HepG2 (cell line): Measurements from ENCODE around the gene DDIAS. TPM values are rescaled to one million over a fixed set of nuclear protein-coding genes. Genes with fewer than 3 reads are reported as not detected.

Source experiments
- ATAC-seq: fragments of 200-7000 bp; cut with Tn5 transposase; 3 replicates; pipeline ENCODE4 v1.9.1; 2020; ENCODE audit warnings: mild to moderate bottlenecking, moderate library complexity
- BruUV-seq: library from RNA; stranded (reverse); fragments of 400-500 nt; replicated peaks from 2 replicates; lab custom pipeline; 2021; lab: Mats Ljungman, UMichigan
- CTCF ChIA-PET: fragments of 300-600 bp; formaldehyde crosslinking; extraction: SDS; loops from one replicate; lab custom pipeline; 2021; ENCODE audit warnings: low total read pairs, inconsistent platforms, low intra/inter-chr PET ratio; lab: Yijun Ruan, JAX
- POLR2A ChIA-PET: fragments of 350-600 bp; sonication (Branson Sonifier 250); formaldehyde crosslinking; loops from one replicate; lab custom pipeline; 2020; ENCODE audit warnings: antibody characterized with exemption, inconsistent platforms; lab: Yijun Ruan, JAX
- DNase-seq: peaks from one replicate; pipeline ENCODE4 v3.0.0-alpha.2; 2015; ENCODE audit warnings: low spot score
- FAIRE-seq: peaks from 3 replicates; lab custom pipeline; 2011; peaks lifted over from hg19 to GRCh38; lab: Jason Lieb, UNC
- H2AFZ ChIP-seq: one replicate; pipeline ENCODE4 v1.6.1; 2011; ENCODE audit warnings: low read length, inconsistent platforms
- H3K27ac ChIP-seq: fragments of 300-600 bp; 3 replicates; pipeline ENCODE4 v1.8.0; 2011; ENCODE audit warnings: mixed run types, mild to moderate bottlenecking, mixed read lengths, low read length, inconsistent platforms; ENCODE audit not compliant: insufficient read depth; ENCODE audit errors: extremely low read length
- H3K27me3 ChIP-seq, 2 experiments: fragments of 200-600 bp in 1 of 2; 2 replicates in 1 of 2; 3 replicates in 1 of 2; pipeline versions ENCODE4 v1.6.0 to v1.8.0; 2011; ENCODE audit warnings: low read length in 2 of 2, mild to moderate bottlenecking in 2 of 2, moderate library complexity in 2 of 2, inconsistent platforms in 1 of 2; ENCODE audit not compliant: insufficient read depth in 2 of 2, control insufficient read depth in 1 of 2
- H3K36me3 ChIP-seq, 2 experiments: fragments of 200-600 bp in 1 of 2; replicated peaks in 1 of 2; 2 replicates in 1 of 2; 3 replicates in 1 of 2; pipeline versions ENCODE4 v1.5.1 to v1.8.0; 2011; ENCODE audit warnings: low read length in 2 of 2, inconsistent platforms in 1 of 2; ENCODE audit not compliant: insufficient read depth in 2 of 2, control insufficient read depth in 1 of 2
- H3K4me1 ChIP-seq: 2 replicates; pipeline ENCODE4 v1.5.1; 2012; ENCODE audit warnings: low read length, inconsistent platforms; ENCODE audit not compliant: insufficient read depth
- H3K4me2 ChIP-seq: 2 replicates; pipeline ENCODE4 v1.6.0; 2011; ENCODE audit warnings: low read depth, low read length, inconsistent platforms
- H3K4me3 ChIP-seq, 3 experiments: fragments of 200-600 bp in 1 of 3; sonication (generic), shearing (Covaris generic) in 1 of 3; replicated peaks in 1 of 3; 2 replicates each; pipeline ENCODE4 v1.5.1; 2011 to 2016; ENCODE audit warnings: low read length in 3 of 3, inconsistent platforms in 2 of 3, low read depth in 2 of 3, mild to moderate bottlenecking in 2 of 3, control low read depth in 1 of 3, mixed read lengths in 1 of 3; ENCODE audit not compliant: insufficient read depth in 1 of 3
- H3K79me2 ChIP-seq: one replicate; pipeline ENCODE4 v1.6.1; 2011; ENCODE audit warnings: low read length, inconsistent platforms; ENCODE audit not compliant: insufficient read depth
- H3K9ac ChIP-seq: 2 replicates; pipeline ENCODE4 v1.6.0; 2011; ENCODE audit warnings: mild to moderate bottlenecking, low read depth, low read length, inconsistent platforms; ENCODE audit not compliant: insufficient read depth
- H3K9me3 ChIP-seq: 2 replicates; pipeline ENCODE4 v1.5.1; 2012; ENCODE audit warnings: mild to moderate bottlenecking, low read length
- H4K20me1 ChIP-seq: 2 replicates; pipeline ENCODE4 v1.6.0; 2011; ENCODE audit warnings: inconsistent platforms, mild to moderate bottlenecking, low read length, moderate library complexity; ENCODE audit not compliant: insufficient read depth
- HES4 ChIP-seq: sonication (generic); formaldehyde crosslinking; IDR thresholded peaks from 2 replicates; pipeline ENCODE4 v1.9.0; 2021; ENCODE audit warnings: mild to moderate bottlenecking, missing genetic modification reagents, borderline replicate concordance
- JUND ChIP-seq: sonication (generic); formaldehyde crosslinking; IDR thresholded peaks from 2 replicates; pipeline ENCODE4 v1.8.0; 2022; ENCODE audit warnings: mild to moderate bottlenecking, missing genetic modification reagents
- NRL ChIP-seq: sonication (generic); formaldehyde crosslinking; IDR thresholded peaks from 2 replicates; pipeline ENCODE4 v1.5.0; 2020; ENCODE audit warnings: missing genetic modification reagents, mild to moderate bottlenecking, moderate library complexity, borderline replicate concordance
- ZBTB7B ChIP-seq: sonication (generic); formaldehyde crosslinking; IDR thresholded peaks from 2 replicates; pipeline ENCODE4 v1.4.0; 2020; ENCODE audit warnings: missing genetic modification reagents
- ZNF263 ChIP-seq: sonication (generic); formaldehyde crosslinking; IDR thresholded peaks from 2 replicates; pipeline ENCODE4 v1.4.0; 2020; ENCODE audit warnings: missing genetic modification reagents
- ZNF431 ChIP-seq: sonication (generic); formaldehyde crosslinking; IDR thresholded peaks from 2 replicates; pipeline ENCODE4 v1.9.0; 2022; ENCODE audit warnings: missing genetic modification reagents, low read depth, mild to moderate bottlenecking, borderline replicate concordance
- ZNF451 ChIP-seq: sonication (generic); formaldehyde crosslinking; IDR thresholded peaks from 2 replicates; pipeline ENCODE4 v1.5.0; 2020; ENCODE audit warnings: mild to moderate bottlenecking, missing genetic modification reagents
- ZNF670 ChIP-seq: sonication (generic); formaldehyde crosslinking; IDR thresholded peaks from 2 replicates; pipeline ENCODE4 v1.8.0; 2022; ENCODE audit warnings: mild to moderate bottlenecking, missing genetic modification reagents, borderline replicate concordance
- ZNF776 ChIP-seq: sonication (generic); formaldehyde crosslinking; IDR thresholded peaks from 2 replicates; pipeline ENCODE4 v1.4.0; 2020; ENCODE audit warnings: mild to moderate bottlenecking, missing genetic modification reagents
- ZNF816 ChIP-seq: sonication (generic); formaldehyde crosslinking; IDR thresholded peaks from 2 replicates; pipeline ENCODE4 v1.8.0; 2022; ENCODE audit warnings: missing genetic modification reagents, mild to moderate bottlenecking, borderline replicate concordance
- ZSCAN29 ChIP-seq: sonication (generic); formaldehyde crosslinking; conservative IDR thresholded peaks from 2 replicates; pipeline ENCODE4 v1.4.0; 2020; ENCODE audit warnings: mild to moderate bottlenecking, missing genetic modification reagents
- WGBS: methylation state at CpG from one replicate; pipeline ENCODE4 v1.1.6; 2017; ENCODE audit warnings: low lambda C conversion rate; 5-methylcytosine and 5-hydroxymethylcytosine counted together
- in situ Hi-C: cut with HindIII; loops from 2 replicates; pipeline ENCODE4 v1.10.0; 2017; ENCODE audit warnings: low pct_unique_long_range_greater_than_20kb; ENCODE audit not compliant: extremely low pct_ligation_motif_present
- intact Hi-C: fragments of 100-400 bp; cut with micrococcal nuclease; formaldehyde crosslinking; loops from one replicate; pipeline ENCODE4 v1.10.0; 2022; ENCODE audit not compliant: unreplicated experiment
- polyA plus RNA-seq, 8 experiments: library from polyadenylated mRNA; depleted of rRNA in 3 of 8; stranded (reverse) in 7 of 8; unstranded in 1 of 8; fragments of >200 nt; fragmentation: Illumina TruSeq in 4 of 8; extraction: Trizol in 4 of 8; gene quantifications; 2 replicates each; pipeline versions ENCODE4 v1.2.1 to v1.2.3, GENCODE V29; 2011 to 2016; ENCODE audit warnings: low read depth in 4 of 8, missing spikeins in 1 of 8, mixed read lengths in 1 of 8; ENCODE audit not compliant: insufficient read depth in 1 of 8
- total RNA-seq, 5 experiments: library from RNA; depleted of rRNA; stranded (reverse); fragments of >200 nt; fragmentation: Illumina TruSeq; extraction: Trizol; gene quantifications; 2 replicates each; pipeline ENCODE4 v1.2.3, GENCODE V29; 2016; ENCODE audit warnings: low read depth in 1 of 5
- TF ChIP-seq, protein P1 (sequence below): IDR thresholded peaks from 2 replicates; pipeline ENCODE4 v1.6.1; 2016
- TF ChIP-seq, protein P2 (sequence below): IDR thresholded peaks from 2 replicates; pipeline ENCODE4 v1.6.1; 2016

DDIAS gene
- total and polyA plus RNA-seq, 2 of the 13 experiments (the other 11 are each of a cell fraction or from before 2014, with no cell fraction given), result 3.5 to 13.0 TPM

DNA sequence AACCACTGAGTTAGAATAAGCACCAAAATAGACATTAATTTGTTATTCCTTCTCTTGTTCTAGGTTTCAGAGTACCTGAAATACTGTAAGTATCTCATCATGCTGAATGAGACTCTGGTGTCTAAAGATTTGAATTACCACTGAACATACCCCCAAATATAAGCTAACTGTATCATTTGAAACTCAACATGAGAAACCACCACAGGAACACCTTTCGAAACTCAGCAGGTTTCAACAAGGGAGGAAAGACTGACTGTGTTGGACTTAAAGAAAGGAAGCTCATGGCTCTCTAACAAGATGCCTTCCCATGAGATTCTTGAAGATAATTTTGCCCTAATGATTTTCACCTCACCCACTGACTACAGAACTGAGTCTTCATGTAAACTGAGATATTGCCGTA, 38.3 kb upstream of the DDIAS start:
- no peak overlapping the region for H3K27ac ChIP-seq
- ChIA-PET CTCF (interaction anchor here (1.6 to 2.3 kb wide), 2 partner anchors 88 to 144 kb away, joined by 21 read pairs; no protein-coding TSS in a partner anchor), POLR2A (no interaction called here)
- TF ChIP-seq ZNF451 (CRISPR knock-in tag) (no peak), ZSCAN29 (CRISPR knock-in tag) (no peak), JUND (no peak), ZNF263 (CRISPR knock-in tag) (no peak), ZNF776 (CRISPR knock-in tag) (no peak), NRL (CRISPR knock-in tag) (no peak), ZNF431 (no peak), ZBTB7B (no peak), ZNF670 (CRISPR knock-in tag) (no peak), ZNF816 (CRISPR knock-in tag) (no peak), HES4 (no peak)
- TF ChIP-seq, protein P1, sequence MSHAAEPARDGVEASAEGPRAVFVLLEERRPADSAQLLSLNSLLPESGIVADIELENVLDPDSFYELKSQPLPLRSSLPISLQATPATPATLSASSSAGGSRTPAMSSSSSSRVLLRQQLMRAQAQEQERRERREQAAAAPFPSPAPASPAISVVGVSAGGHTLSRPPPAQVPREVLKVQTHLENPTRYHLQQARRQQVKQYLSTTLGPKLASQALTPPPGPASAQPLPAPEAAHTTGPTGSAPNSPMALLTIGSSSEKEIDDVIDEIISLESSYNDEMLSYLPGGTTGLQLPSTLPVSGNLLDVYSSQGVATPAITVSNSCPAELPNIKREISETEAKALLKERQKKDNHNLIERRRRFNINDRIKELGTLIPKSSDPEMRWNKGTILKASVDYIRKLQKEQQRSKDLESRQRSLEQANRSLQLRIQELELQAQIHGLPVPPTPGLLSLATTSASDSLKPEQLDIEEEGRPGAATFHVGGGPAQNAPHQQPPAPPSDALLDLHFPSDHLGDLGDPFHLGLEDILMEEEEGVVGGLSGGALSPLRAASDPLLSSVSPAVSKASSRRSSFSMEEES (CRISPR knock-in tag), result no peak
- TF ChIP-seq, protein P2, sequence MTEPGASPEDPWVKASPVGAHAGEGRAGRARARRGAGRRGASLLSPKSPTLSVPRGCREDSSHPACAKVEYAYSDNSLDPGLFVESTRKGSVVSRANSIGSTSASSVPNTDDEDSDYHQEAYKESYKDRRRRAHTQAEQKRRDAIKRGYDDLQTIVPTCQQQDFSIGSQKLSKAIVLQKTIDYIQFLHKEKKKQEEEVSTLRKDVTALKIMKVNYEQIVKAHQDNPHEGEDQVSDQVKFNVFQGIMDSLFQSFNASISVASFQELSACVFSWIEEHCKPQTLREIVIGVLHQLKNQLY (CRISPR knock-in tag), result no peak
- TF ChIP-seq, all 625 proteins: peak for 0
- intact Hi-C loops, result no loop called here
- Histone ChIP-seq H3K36me3 (no peaks in the 10 kb centered on the region), H3K9ac (no peak overlapping the region), H3K9me3 (no peaks in the 10 kb centered on the region), H4K20me1 (no peaks in the 10 kb centered on the region), H3K4me1 (0 out of 2 replicates have a peak, but pooled peaks cover 8% of the 10 kb centered on the region), H3K4me3 (no peak overlapping the region), H3K79me2 (peaks cover 3% of the 10 kb centered on the region), H3K4me2 (no peak overlapping the region), H3K27me3 (no peaks in the 10 kb centered on the region), H2AFZ (no peak overlapping the region)
- in situ Hi-C loops, result loop anchor here (5.0 to 25.0 kb wide), 3 partner anchors 88 to 949 kb away; partner anchors contain the start of gene FAM181B
- ATAC-seq (no peak), FAIRE-seq (no peak), DNase-seq (no peak)
- BruUV-seq, result no TSS peak
- WGBS, result 97% methylated on average over 2 of the region's 2 CpGs
